ENCODE data around the gene TCF7L1.
A peak's percentile ranks its signal among the peaks of the same experiment; 100 is the strongest.

The TCF7L1 gene

DNA sequence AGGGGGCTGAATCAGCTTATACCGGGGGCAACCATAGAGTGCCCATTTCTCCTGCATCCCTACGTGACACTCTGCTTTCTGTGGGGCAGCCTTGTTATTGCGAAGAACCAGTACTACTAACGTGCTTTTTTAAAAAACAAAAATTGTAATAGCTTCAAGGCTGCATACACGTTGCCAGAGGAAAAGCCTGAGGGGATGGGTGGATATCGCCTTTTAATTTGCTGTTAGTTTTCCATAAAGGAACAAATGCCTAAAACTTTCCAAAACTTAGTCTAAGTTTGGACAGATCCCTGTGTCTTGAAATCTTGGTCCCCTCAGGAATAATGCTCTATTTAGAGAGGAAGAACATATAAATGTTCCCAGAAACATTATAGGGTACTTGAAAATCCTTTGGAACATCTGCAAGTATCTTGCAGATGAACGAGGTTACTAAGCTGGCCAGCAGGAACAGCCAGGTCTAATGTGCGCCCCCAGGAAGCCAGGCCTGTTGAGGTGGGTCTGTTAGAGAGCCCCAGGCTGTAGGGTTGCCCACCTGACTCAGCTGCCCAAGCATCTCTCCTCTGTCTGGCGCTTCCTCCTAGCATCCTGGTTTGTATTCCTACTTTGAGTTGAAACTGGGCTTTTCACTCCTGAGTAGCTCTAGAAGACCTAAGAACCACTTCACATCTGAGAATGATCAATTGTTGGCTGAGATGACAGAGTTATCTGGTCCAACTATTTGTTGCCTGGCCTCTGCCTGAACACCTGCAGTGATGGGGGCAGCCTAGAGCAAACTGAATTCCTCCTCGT, 97.7 kb downstream of the TCF7L1 start:
- DNase-seq (ENCODE audit: low read depth): no peak

DNA sequence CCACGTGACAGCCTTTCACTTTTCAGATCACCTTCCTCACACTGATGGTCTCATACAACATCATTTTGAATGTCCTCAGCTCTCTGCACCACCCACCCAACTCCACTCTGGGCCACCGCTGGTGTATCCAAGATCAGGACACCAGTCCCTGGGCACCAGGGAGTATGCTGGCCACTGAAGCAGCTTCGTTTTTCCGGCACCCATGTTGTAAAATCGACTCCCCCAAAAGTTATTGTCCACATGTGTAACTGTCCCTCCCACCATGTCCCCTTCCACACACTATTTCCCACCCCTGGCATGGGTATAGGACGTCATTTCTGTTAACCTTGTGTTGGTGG, 98.2 kb downstream of the TCF7L1 start:
- DNase-seq (ENCODE audit: low read depth): no peak

DNA sequence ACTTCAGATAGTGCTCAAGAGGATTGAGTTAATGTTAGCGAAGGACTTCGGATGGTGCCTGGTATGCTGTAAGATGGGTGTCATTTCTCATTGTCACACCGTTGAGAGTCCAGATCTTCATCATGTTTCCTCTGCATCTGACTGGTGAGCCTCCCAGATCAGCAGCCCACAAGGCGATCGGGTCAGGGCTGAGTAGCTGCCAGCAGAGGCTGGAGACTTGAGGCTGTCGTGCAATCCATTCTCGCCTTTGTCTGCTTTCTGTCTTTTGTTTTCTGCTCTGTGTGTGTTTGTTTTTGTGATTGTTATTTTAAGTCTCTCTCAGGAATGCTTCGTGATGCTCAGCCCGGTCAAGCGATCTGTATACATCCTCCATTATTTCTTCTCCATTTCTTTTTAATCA, 98.8 kb downstream of the TCF7L1 start:
- DNase-seq (ENCODE audit: low read depth): no peak

DNA sequence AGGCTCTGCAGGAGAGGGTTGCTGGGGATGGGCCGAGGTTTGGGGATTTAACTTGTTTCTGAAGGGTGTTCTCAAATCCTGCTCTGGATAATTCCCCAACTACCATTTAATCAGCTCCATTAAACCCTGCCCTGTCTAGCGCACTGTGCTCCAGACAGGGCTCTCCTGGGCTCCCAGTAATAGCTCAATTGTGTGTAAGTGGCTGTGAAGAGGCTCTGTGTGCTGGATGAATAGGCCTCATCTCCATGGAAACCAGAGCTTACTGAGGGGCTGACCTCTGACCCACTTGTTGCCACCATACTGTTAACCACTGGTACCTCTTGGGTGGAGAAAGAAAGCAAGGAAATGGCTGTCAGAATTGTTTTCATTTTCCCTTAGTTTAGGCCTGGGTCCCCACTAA, 101.7 kb downstream of the TCF7L1 start:
- DNase-seq (ENCODE audit: low read depth): no peak

GRCh38 chr2:85235281-85235680, 102.1 kb downstream of the TCF7L1 start:
- no peak for DNase-seq (ENCODE audit: low read depth)

DNA sequence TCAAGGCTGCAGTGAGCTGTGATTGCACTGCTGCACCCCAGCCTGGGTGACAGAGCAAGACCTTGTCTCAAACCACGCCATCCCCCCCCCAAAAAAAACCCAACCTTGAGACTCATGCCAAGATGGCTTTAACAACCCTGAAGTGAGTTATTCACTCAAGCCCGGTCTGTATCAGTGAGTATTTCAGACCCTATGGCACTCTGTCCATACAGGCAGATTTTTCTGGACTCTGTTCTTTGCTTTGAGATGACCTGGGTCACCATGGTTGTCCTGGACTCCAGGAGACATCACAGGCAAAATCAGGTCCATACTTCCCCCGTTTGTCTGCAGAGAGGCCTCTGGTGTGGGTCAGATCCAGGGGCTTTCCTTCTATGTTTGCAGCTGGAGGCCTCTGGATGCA, 102.9 kb downstream of the TCF7L1 start:
- no peak for DNase-seq (ENCODE audit: low read depth)

DNA sequence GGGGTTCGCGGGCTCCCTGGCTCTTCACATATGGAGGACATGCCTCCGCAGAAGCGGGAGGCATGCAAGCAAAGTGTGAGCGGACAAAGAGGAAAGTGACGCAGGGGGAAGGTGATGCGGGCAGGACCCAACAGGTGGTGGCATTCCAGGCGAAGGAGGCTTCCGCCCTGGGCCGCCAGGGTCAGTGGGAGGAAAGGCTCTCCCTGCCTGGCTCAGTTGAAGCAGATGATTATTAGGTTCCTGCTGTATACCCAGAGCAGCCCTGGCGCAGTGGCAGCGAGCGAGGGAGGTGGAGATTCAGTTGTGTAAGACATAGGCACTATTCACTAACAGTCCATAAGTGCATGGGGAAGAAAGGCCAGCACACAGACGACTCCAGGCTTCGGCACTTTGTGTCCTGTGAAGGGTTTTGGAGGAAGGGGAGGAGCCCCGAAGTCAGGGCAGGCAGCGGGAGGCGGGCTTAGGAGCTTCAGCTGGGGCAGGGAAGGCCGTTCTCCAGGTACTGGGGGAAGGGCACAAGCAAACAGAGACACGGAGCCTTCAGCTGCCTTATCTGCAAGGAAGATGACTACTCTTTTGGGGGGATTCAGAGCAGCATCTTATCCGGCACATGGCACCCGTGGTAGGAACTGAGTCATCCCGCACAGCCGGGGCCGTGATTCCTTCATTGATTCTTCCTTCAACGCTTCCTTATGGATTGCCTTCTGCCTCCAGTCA, 104.8 kb downstream of the TCF7L1 start:
- DNase-seq (ENCODE audit: low read depth): no peak

- DNase-seq (ENCODE audit: low read depth): no peak
These were observed 105.4 kb downstream of the TCF7L1 start for GRCh38 chr2:85238607-85239006.

DNA sequence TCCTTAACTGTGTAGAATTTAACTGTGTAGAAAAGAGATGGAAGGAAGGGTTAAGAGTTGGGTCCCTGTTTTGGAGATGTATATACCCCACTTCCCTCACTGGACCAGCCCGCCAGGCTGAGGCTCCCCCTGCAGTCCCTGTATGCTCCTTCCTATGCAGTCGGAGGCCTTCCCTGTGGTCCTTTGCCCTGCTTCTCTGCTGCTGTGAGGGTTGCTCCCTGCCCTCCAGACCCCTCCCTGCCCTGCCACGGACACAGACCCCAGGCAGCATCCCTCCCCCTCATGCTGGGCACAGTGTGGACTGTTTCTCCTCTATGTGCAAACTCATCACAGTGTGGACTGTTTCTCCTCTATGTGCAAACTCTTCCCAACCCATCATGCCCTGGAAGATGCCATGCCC, 105.9 kb downstream of the TCF7L1 start:
- no peak for DNase-seq (ENCODE audit: low read depth)

- no peak for DNase-seq (ENCODE audit: low read depth)
These were observed 106.9 kb downstream of the TCF7L1 start for GRCh38 chr2:85240055-85240454.

DNA sequence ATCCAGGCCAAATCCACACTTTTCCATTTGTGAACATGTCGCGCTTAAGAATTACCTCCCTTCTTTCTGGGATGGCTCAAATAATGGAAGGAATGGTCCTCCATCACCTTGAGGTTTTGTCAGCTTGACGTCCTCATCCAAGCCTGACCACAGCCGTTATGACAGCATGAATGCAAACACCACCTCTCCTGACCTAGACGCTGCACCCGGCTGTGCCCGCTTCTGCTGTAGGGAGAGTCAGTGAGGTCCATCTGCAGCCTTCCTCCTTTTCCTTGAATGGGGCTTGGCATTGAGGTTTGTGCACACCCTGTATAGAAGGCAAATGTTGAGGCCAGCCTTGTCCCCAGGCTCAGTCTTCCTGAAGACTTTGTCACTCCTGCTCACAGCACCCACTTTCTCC, 109.1 kb downstream of the TCF7L1 start:
- DNase-seq (ENCODE audit: low read depth): no peak

GRCh38 chr2:85243101-85244072, 110.2 kb downstream of the TCF7L1 start:
- no peak for DNase-seq (ENCODE audit: low read depth)

GRCh38 chr2:85244828-85245227, 111.6 kb downstream of the TCF7L1 start:
- no peak for DNase-seq (ENCODE audit: low read depth)

GRCh38 chr2:85245891-85246290, 112.7 kb downstream of the TCF7L1 start:
- DNase-seq (ENCODE audit: low read depth): no peak

DNA sequence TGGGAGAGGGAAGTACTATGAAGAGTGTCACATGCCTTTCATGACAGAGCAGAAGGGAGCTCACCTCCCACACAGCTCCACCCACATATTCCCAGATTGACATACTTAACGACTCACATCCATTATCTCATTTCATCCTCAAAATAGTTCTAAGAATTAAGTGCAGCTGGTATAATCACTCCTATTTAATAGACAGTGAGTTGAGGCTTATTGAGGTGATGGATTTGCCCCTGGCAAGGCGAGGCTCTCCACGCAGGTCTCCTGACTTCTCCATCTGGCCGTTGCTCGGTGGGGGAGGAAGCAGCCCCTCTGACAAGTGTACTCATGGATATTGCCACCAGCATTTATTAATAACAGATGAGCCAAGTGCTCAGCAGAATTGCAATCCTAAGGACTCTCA, 113.2 kb downstream of the TCF7L1 start:
- no peak for DNase-seq (ENCODE audit: low read depth)

GRCh38 chr2:85247610-85248009, 114.4 kb downstream of the TCF7L1 start:
- no peak for DNase-seq (ENCODE audit: low read depth)

DNA sequence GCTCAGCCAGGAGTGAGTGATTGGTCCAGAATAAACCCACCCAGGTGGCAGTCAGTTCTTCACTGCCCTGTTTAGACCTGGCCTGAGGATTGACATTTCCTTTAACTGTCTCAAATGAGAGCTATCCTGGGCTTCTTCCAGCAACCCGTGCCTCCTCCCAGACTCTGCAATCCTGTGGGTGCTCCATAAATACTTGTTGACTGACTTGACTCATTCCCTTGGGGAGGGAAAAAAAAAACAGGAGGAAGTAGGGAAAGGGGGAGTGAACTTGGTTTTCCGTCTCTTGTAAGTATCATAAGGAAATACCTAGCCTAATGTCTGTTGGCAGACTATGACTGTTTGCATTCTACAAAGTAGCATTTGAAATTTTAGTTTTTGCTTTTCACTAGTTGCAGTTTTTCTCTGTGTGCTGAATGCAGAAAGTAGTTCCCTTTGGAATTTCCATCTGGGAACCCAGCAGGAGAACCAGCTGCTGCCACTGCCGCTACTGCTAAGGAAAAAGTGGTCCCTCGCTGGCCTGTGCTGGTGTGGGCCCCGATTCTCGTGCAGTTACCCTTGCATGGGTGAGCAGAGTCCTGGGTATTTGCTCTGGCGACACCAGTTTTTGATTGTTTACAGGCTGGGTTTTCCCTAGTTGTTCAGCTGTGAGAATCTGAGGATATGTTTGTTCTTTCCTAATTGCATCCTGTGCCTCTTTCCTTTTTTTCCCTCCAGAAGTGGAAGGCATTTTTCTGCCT, 115.7 kb downstream of the TCF7L1 start:
- DNase-seq (ENCODE audit: low read depth): peak; percentile 94

- no peak for DNase-seq (ENCODE audit: low read depth)
These were observed 116.9 kb downstream of the TCF7L1 start for GRCh38 chr2:85250045-85250444.

GRCh38 chr2:85251070-85251616, 118.0 kb downstream of the TCF7L1 start:
- DNase-seq (ENCODE audit: low read depth): no peak

- no peak for DNase-seq (ENCODE audit: low read depth)
These were observed 120.7 kb downstream of the TCF7L1 start for GRCh38 chr2:85253890-85254289.

- no peak for DNase-seq (ENCODE audit: low read depth)
These were observed 121.5 kb downstream of the TCF7L1 start for GRCh38 chr2:85254540-85255300.
